Body of pancreas (tissue), 4 donors: Measurements from ENCODE around the gene DDX10. TPM values are rescaled to one million over a fixed set of nuclear protein-coding genes. Genes with fewer than 3 reads are reported as not detected.

Source experiments
- ATAC-seq: fragments of 150-250 bp; one replicate; pipeline ENCODE4 v1.9.1; 2016
- DNase-seq, 4 donors: peaks; one replicate each; pipeline ENCODE4 v3.0.0-alpha.2; 2019
- H3K27ac ChIP-seq, 4 donors: fragments of 200-600 bp; sonication (generic); 1 replicate in 3 of 4; 2 replicates in 1 of 4; pipeline versions ENCODE4 v1.5.1 to v1.6.1; 2016 to 2019; ENCODE audit warnings: mild to moderate bottlenecking in 1 of 4, mixed read lengths in 1 of 4, moderate library complexity in 1 of 4
- H3K27me3 ChIP-seq, 2 donors: fragments of 200-600 bp; sonication (generic); one replicate each; pipeline ENCODE4 v1.6.0; 2016; ENCODE audit warnings: mild to moderate bottlenecking in 1 of 2
- H3K36me3 ChIP-seq, 2 donors: fragments of 200-600 bp; sonication (generic); replicated peaks in 1 of 2; 2 replicates each; pipeline ENCODE4 v1.5.1; 2016; ENCODE audit warnings: low read depth in 2 of 2; ENCODE audit not compliant: insufficient read depth in 1 of 2
- H3K4me1 ChIP-seq: fragments of 200-600 bp; sonication (generic); one replicate; pipeline ENCODE4 v1.6.0; 2016
- H3K4me3 ChIP-seq, 2 donors: fragments of 200-600 bp; sonication (generic); 1 replicate in 1 of 2; 2 replicates in 1 of 2; pipeline ENCODE4 v1.5.1; 2016 to 2019
- H3K9me3 ChIP-seq, 3 donors: fragments of 200-600 bp; sonication (generic); 1 replicate in 2 of 3; 2 replicates in 1 of 3; pipeline ENCODE4 v1.5.1; 2016
- POLR2A ChIP-seq, 3 donors: fragments of 450-650 bp; IDR thresholded peaks; one replicate each; pipeline ENCODE4 v1.6.1; 2016; ENCODE audit warnings: antibody characterized with exemption in 3 of 3, mild to moderate bottlenecking in 2 of 3
- WGBS, 2 donors: methylation state at CpG; one replicate each; pipeline ENCODE4 v1.1.5; 2017; 5-methylcytosine and 5-hydroxymethylcytosine counted together
- intact Hi-C: fragments of 100-400 bp; cut with DNase I; formaldehyde crosslinking; loops from one replicate; pipeline ENCODE4 v1.15.1; 2023
- total RNA-seq, 2 donors: library from RNA; depleted of rRNA; stranded (reverse); fragments of >200 nt; gene quantifications; one replicate each; pipeline ENCODE4 v1.1.0, GENCODE V29; 2016
- TF ChIP-seq, protein P1 (sequence below), 7 experiments: fragments of 450-650 bp in 4 of 7; fragments of 200-600 bp in 3 of 7; sonication (generic) in 3 of 7; IDR thresholded peaks; one replicate each; pipeline ENCODE4 v1.5.1; 2016 to 2019; ENCODE audit warnings: antibody characterized with exemption in 7 of 7

DDX10 gene
- total RNA-seq, 2 donors from 2014 or later: 11.7 to 18.5 TPM

DNA sequence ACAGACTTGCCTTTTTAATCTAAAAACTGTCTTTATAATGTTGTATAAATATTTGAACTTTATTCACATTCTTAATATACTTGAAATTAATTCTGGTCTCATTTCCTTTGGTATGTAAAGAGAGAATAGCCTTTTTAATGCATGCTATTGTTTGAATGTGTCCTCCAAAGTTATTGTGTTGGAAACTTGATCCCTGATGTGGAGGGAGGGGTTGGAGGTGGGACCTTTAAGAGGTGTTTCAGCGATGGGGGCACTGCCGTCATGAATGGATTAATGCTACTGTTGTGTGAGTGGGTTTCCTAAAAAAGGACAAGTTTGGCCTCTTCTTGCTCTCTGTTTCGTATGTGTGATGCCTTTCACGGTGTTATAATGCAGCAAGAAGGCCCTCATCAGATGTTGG lies 131.7 kb downstream of the DDX10 start:
- WGBS, 2 donors: 92 to 94% methylated on average over 4 of the region's 4 CpGs

DNA sequence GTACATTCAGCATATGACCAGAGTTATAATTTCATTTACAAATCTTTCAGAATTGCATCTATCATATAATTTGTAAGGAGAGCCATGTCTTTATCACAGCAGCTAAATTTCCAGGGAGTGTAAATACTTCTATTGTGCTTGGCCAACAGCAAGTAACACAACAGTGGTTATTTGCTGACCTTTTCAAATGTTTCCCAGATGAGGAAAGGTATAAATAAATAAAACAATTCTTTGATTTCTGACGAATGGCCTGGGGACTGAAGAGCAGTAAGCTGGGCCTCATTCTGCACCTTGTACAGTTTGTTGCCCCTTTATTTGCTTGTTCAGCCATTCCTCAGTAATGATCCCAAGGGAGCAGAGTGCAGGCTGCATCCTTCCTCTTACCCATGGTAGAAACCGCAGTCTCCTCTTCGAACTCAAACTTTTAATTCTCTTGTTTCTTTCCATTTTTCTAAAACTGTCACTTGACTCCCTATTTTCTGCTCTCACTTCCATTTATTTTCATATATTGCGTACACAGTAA lies 132.8 kb downstream of the DDX10 start:
- Histone ChIP-seq H3K27ac (no peak overlapping the region), H3K4me3 (no peak overlapping the region), H3K9me3 (no peaks in the 10 kb centered on the region), H3K4me1 (peaks cover 21% of the 10 kb centered on the region), H3K36me3 (no peaks in the 10 kb centered on the region), H3K27me3 (no peaks in the 10 kb centered on the region)
- no peak for ATAC-seq
- WGBS, 2 donors: 75 to 76% methylated on average over 4 of the region's 4 CpGs
- no peak for DNase-seq
- intact Hi-C loops: no loop called here
- TF ChIP-seq POLR2A (IDR thresholded peaks at IDR 0.05): no peak
- TF ChIP-seq, protein P1, sequence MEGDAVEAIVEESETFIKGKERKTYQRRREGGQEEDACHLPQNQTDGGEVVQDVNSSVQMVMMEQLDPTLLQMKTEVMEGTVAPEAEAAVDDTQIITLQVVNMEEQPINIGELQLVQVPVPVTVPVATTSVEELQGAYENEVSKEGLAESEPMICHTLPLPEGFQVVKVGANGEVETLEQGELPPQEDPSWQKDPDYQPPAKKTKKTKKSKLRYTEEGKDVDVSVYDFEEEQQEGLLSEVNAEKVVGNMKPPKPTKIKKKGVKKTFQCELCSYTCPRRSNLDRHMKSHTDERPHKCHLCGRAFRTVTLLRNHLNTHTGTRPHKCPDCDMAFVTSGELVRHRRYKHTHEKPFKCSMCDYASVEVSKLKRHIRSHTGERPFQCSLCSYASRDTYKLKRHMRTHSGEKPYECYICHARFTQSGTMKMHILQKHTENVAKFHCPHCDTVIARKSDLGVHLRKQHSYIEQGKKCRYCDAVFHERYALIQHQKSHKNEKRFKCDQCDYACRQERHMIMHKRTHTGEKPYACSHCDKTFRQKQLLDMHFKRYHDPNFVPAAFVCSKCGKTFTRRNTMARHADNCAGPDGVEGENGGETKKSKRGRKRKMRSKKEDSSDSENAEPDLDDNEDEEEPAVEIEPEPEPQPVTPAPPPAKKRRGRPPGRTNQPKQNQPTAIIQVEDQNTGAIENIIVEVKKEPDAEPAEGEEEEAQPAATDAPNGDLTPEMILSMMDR (IDR thresholded peaks at IDR 0.05): no peak

More for the DNA sequence above, 131.7 kb downstream of the DDX10 start:
- intact Hi-C loops: no loop called here
- no peaks in the 10 kb centered on the region for H3K27me3 ChIP-seq
- ATAC-seq (no peak), DNase-seq (no peak)
- no peak overlapping the region for H3K27ac ChIP-seq
- H3K4me3 ChIP-seq: no peak overlapping the region
- no peaks in the 10 kb centered on the region for H3K9me3 ChIP-seq
- no peaks in the 10 kb centered on the region for H3K36me3 ChIP-seq
- H3K4me1 ChIP-seq: peaks cover 14% of the 10 kb centered on the region
- TF ChIP-seq, protein P1 (IDR thresholded peaks at IDR 0.05): no peak
- TF ChIP-seq POLR2A (IDR thresholded peaks at IDR 0.05): no peak

DNA sequence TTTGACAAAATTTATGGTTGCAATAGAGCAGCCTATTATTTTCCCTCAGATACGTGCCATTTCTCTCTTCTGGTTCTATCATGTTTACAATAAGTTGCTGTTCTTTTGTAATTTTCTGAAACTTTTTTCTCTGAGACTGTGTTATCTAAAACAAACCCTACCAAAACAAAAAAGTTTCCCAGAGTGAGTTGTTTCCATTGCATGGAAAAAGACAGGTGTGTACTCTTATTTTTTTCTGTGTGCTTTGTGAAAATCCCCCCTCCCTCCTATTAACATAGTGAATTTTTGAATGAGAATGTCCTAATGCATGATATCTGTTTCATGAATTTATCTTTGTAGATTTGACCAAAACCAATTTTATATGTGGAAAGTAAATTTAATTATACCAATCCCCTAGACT lies 137.6 kb downstream of the DDX10 start:
- ATAC-seq: no peak
- Histone ChIP-seq H3K4me3 (no peak overlapping the region), H3K9me3 (no peaks in the 10 kb centered on the region), H3K27ac (no peak overlapping the region), H3K36me3 (no peaks in the 10 kb centered on the region), H3K27me3 (no peaks in the 10 kb centered on the region), H3K4me1 (peaks cover 40% of the 10 kb centered on the region)
- intact Hi-C loops: no loop called here
- DNase-seq: no peak
- 22 to 34% methylated on average over 1 of the region's 1 CpG for WGBS, 2 donors
- no peak for TF ChIP-seq POLR2A (IDR thresholded peaks at IDR 0.05)

DNA sequence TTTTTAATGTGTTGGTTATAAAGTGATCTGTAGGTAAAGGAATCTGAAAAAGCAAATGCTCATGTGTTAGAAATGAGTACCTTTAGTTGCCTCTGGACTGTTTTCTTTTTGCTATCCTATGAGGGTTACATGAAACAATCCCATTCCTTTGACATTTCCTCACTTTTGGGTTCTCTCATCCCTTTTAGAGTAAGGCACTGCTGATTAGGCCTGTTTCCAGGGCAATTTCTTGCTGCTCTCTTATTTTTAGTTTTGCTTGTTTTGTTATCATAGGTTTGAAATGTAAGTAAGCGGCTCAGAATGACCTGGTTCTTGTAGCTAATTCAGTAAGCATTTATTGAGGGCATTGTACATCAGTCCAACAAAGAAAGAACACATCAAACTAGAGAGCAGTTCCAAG lies 138.9 kb downstream of the DDX10 start:
- no peak overlapping the region for H3K27ac ChIP-seq
- H3K4me1 ChIP-seq: peaks cover 40% of the 10 kb centered on the region
- 42 to 45% methylated on average over 1 of the region's 1 CpG for whole genome bisulfite sequencing, 2 donors
- H3K4me3 ChIP-seq: no peak overlapping the region
- no peak for ATAC-seq
- TF ChIP-seq, protein P1 (IDR thresholded peaks at IDR 0.05): no peak
- TF ChIP-seq POLR2A (IDR thresholded peaks at IDR 0.05): no peak
- intact Hi-C loops: no loop called here
- DNase-seq: no peak
- no peaks in the 10 kb centered on the region for H3K36me3 ChIP-seq
- H3K27me3 ChIP-seq: no peaks in the 10 kb centered on the region
- no peaks in the 10 kb centered on the region for H3K9me3 ChIP-seq

DNA sequence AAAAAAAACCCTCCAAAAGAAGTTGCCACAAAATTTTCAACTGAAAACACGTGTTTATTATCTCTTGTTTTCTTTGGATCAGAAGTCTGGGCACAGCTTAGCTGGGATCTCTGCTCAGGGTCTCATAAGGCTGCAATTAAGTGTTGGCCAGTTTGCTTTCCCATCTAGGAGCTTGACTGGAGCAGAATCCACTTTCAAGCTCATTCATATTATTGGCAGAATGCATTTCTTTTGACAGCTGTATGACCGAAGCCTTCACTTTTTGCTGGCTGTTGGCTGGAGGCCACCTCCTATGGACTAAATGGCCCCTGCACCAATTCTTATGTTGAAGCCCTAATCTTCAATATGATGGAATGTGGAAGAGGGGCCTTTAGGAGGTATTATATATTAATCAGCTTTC lies 139.6 kb downstream of the DDX10 start:
- no peak overlapping the region for H3K27ac ChIP-seq
- TF ChIP-seq POLR2A (IDR thresholded peaks at IDR 0.05): no peak
- TF ChIP-seq, protein P1 (IDR thresholded peaks at IDR 0.05): no peak
- no peak for ATAC-seq
- H3K27me3 ChIP-seq: no peaks in the 10 kb centered on the region
- no peaks in the 10 kb centered on the region for H3K36me3 ChIP-seq
- DNase-seq: no peak
- 48 to 61% methylated on average over 2 of the region's 2 CpGs for whole genome bisulfite sequencing, 2 donors
- H3K4me1 ChIP-seq: peaks cover 34% of the 10 kb centered on the region
- no peak overlapping the region for H3K4me3 ChIP-seq
- intact Hi-C loops: no loop called here
- no peaks in the 10 kb centered on the region for H3K9me3 ChIP-seq
